Coronary artery (tissue), 2 donors: ENCODE measurements around the gene HINT2.

ENCODE experiments used
- DNase-seq: peaks from one replicate; pipeline ENCODE4 v3.0.0-alpha.2; 2017; ENCODE audit warnings: low spot score
- H3K27ac ChIP-seq, 2 donors: fragments of 200-600 bp; sonication (generic); one replicate each; pipeline ENCODE4 v1.5.1; 2016 to 2019
- H3K4me3 ChIP-seq: fragments of 200-600 bp; sonication (generic); 2 replicates; pipeline ENCODE4 v1.5.1; 2016; ENCODE audit warnings: mild to moderate bottlenecking, moderate library complexity
- CTCF ChIP-seq: fragments of 200-600 bp; sonication (generic); IDR thresholded peaks from one replicate; pipeline ENCODE4 v1.5.1; 2019; ENCODE audit warnings: antibody characterized with exemption

HINT2 gene

GRCh38 chr9:35813434-35814105 lies 1.3 kb downstream of the HINT2 start:
- Histone ChIP-seq H3K27ac (peak overlapping the region; percentile 95 to 96), H3K4me3 (peak overlapping the region; percentile 87)
- DNase-seq = no peak
- TF ChIP-seq CTCF = no peak

GRCh38 chr9:35812025-35812602 lies 2.7 kb downstream of the HINT2 start, which contains the start of gene SPAG8:
Gene SPAG8, minus strand, starts transcription at chr9:35812262. Its CDS starts 115 bp downstream, at chr9:35812147.
- peak within 1 kb of the TSS; percentile 69 to 87 for H3K27ac ChIP-seq
- DNase-seq = peak; percentile 96
- TF ChIP-seq CTCF = no peak
- H3K4me3 ChIP-seq = peak within 1 kb of the TSS; percentile 69

- no peak for TF ChIP-seq CTCF
- peak overlapping the region; percentile 17 to 87 for H3K27ac ChIP-seq
- DNase-seq = no peak
- peak overlapping the region; percentile 69 for H3K4me3 ChIP-seq
Measured at GRCh38 chr9:35811381-35812024, 3.3 kb downstream of the HINT2 start.

GRCh38 chr9:35810122-35810521 lies 4.7 kb downstream of the HINT2 start:
- no peak for DNase-seq
- Histone ChIP-seq H3K4me3 (no peak overlapping the region), H3K27ac (no peak overlapping the region)
- TF ChIP-seq CTCF = no peak

GRCh38 chr9:35808433-35808832 lies 6.4 kb downstream of the HINT2 start:
- no peak overlapping the region for H3K4me3 ChIP-seq
- no peak for TF ChIP-seq CTCF
- no peak overlapping the region for H3K27ac ChIP-seq
- no peak for DNase-seq

GRCh38 chr9:35806101-35806500 lies 8.7 kb downstream of the HINT2 start:
- H3K27ac ChIP-seq = no peak overlapping the region
- no peak for TF ChIP-seq CTCF
- peak; percentile 24 for DNase-seq
- H3K4me3 ChIP-seq = no peak overlapping the region
